ENCODE data around the gene SPEG. TPM values are rescaled to one million over a fixed set of nuclear protein-coding genes. Genes with fewer than 3 reads are reported as not detected.

SPEG gene
- total and polyA plus RNA-seq, 2 donors (not counting 3 experiments of a cell fraction or from before 2014, with no cell fraction given): 0.84 to 3.5 TPM

- CTCF ChIA-PET: interaction anchor here (4.5 kb wide), 1 partner anchor 16 kb away, joined by 25 read pairs; no protein-coding TSS in a partner anchor
- no peaks in the 10 kb centered on the region for H3K79me2 ChIP-seq (ENCODE audit: control insufficient read depth, insufficient read depth, low read length)
- H3K9ac ChIP-seq (replicated peaks; ENCODE audit: extremely low read depth, insufficient read depth, low read length): no peak overlapping the region
- POLR2A ChIA-PET: no interaction called here
- H3K9me1 ChIP-seq (replicated peaks; ENCODE audit: control insufficient read depth, extremely low read depth, insufficient read depth, low read length): no peaks in the 10 kb centered on the region
- no peak for FAIRE-seq
- no peak overlapping the region for H3K4me3 ChIP-seq (replicated peaks in 1 of 3; ENCODE audit: insufficient read depth in 1 of 3, low read depth in 1 of 3, low read length in 3 of 3)
- dilution Hi-C loops (cut with MboI; ENCODE audit: extremely low pct_ligation_motif_present, low sequenced_read_pairs): no loop called here
- peaks cover 27 to 28% of the 10 kb centered on the region in 2 experiments for H3K27me3 ChIP-seq (ENCODE audit: control insufficient read depth in 2 of 2, insufficient read depth in 2 of 2, low read length in 2 of 2)
- no peak overlapping the region for H3K4me2 ChIP-seq (ENCODE audit: insufficient read depth, low read length)
- DNase-seq (ENCODE audit: low read depth, low spot score): no peak
- BruUV-seq (replicated peaks): no TSS peak
- no peak for TF ChIP-seq POLR2AphosphoS5 (IDR thresholded peaks at IDR 0.05; ENCODE audit: insufficient read depth, low read depth, low read length)
- no peak for TF ChIP-seq MAX (IDR thresholded peaks at IDR 0.05; ENCODE audit: insufficient read depth, insufficient read length)
- no peak for TF ChIP-seq FOS (IDR thresholded peaks at IDR 0.05; ENCODE audit: borderline replicate concordance, insufficient read depth, low read length)
- no peak for TF ChIP-seq CTCF (IDR thresholded peaks at IDR 0.05; ENCODE audit: extremely low read depth in 1 of 2, insufficient read depth in 1 of 2, low read depth in 1 of 2, low read length in 2 of 2)
- TF ChIP-seq EZH2 (IDR thresholded peaks at IDR 0.05; ENCODE audit: borderline replicate concordance, low read depth, low read length, severe bottlenecking): no peak
- no peak for TF ChIP-seq JUN (IDR thresholded peaks at IDR 0.05; ENCODE audit: borderline replicate concordance, insufficient read depth, insufficient read length, low read depth)
- no peaks in the 10 kb centered on the region for H3K36me3 ChIP-seq (ENCODE audit: control insufficient read depth in 2 of 2, extremely low read depth in 1 of 2, insufficient read depth in 2 of 2, low read length in 2 of 2)
- H2AFZ ChIP-seq (ENCODE audit: low read depth, low read length): no peak overlapping the region
- H3K27ac ChIP-seq (ENCODE audit: insufficient read depth, low read depth, low read length): no peak overlapping the region
- intact Hi-C loops (cut with micrococcal nuclease): no loop called here
- H3K9me3 ChIP-seq (replicated peaks; ENCODE audit: control insufficient read depth, insufficient read depth, low read length): no peaks in the 10 kb centered on the region
- H4K20me1 ChIP-seq (replicated peaks; ENCODE audit: control insufficient read depth, extremely low read depth, insufficient read depth, low read length): no peaks in the 10 kb centered on the region
- H3K4me1 ChIP-seq (ENCODE audit: control insufficient read depth, extremely low read depth, insufficient read depth, low read length): peaks cover 7% of the 10 kb centered on the region
Measured at GRCh38 chr2:219545943-219546352, 111.3 kb downstream of the SPEG start.
